Subcutaneous adipose tissue (tissue), 1 donor: ENCODE data around the gene SORL1-AS1.

Experiments
- TF ChIP-seq, protein P1 (sequence below): fragments of 450-650 bp; IDR thresholded peaks from one replicate; pipeline ENCODE4 v1.5.1; 2016; ENCODE audit warnings: low read depth, mild to moderate bottlenecking, control low read depth, antibody characterized with exemption, moderate library complexity

The SORL1-AS1 gene

DNA sequence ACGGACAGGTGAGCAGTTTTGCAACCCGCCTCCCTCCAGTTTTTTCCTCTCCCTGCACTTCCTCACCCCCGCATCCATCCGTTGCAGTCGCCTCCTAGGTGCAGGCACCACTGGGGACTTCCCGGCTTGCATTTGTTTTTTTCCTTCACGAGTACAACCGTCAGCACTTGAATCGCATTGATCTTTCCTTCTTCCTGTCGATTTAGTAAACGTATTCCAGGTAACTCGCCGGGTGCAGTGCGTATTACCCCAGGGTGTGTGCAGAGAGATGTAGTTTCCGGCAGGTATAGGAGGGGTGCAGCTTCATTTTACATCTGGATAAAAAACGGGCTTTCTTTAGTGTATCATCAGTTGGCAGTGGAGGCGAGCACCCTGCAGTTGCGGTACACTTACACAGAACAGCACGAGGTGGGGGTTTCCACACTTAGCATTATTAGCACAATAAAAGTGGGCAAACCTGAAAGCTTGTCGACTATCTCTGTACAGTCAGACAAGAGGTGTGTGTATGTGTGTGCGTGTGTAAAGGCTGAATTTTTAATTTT lies at the start of gene SORL1-AS1:
TSS of gene SORL1-AS1 (minus strand) at position 359 of the 542 bp plus-strand sequence.
- TF ChIP-seq, protein P1, sequence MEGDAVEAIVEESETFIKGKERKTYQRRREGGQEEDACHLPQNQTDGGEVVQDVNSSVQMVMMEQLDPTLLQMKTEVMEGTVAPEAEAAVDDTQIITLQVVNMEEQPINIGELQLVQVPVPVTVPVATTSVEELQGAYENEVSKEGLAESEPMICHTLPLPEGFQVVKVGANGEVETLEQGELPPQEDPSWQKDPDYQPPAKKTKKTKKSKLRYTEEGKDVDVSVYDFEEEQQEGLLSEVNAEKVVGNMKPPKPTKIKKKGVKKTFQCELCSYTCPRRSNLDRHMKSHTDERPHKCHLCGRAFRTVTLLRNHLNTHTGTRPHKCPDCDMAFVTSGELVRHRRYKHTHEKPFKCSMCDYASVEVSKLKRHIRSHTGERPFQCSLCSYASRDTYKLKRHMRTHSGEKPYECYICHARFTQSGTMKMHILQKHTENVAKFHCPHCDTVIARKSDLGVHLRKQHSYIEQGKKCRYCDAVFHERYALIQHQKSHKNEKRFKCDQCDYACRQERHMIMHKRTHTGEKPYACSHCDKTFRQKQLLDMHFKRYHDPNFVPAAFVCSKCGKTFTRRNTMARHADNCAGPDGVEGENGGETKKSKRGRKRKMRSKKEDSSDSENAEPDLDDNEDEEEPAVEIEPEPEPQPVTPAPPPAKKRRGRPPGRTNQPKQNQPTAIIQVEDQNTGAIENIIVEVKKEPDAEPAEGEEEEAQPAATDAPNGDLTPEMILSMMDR: no peak

DNA sequence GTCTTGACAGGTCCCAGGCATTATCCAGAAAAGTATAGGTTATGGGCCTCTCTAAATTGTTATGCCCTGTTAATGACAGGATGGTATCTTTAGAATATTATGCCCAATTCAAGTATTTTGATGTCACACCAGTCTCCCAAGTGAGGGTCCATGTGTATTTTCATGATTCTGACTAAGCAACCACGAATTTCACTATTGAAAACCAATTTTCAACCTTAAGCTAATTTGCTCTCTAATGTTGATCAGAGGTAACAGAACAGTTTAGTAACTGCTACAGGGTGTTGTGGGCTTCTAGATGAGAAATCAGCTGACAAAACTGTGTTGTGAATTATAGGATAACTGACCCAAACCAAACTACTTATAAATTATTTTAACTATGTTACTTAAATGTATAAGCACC lies 48.0 kb upstream of the SORL1-AS1 start:
- TF ChIP-seq, protein P1: no peak

DNA sequence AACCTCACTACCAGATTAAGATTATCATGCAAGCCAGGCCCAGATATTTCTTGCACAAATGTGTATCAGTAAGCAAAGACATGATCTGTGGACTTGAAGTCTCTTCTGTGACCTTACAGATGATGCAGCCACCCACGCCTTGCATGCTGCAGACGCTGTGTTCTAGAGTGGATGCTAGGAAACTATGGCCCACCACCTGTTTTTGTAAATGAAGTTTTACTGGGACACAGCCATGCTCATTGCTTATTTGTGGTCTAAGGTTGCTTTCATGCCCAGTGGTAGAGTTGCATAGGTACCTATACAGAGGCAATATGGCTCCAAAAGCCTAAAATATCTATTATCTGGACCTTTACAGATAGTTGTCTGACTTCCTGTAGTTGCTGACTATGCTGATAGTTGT lies 47.5 kb upstream of the SORL1-AS1 start:
- TF ChIP-seq, protein P1: no peak

DNA sequence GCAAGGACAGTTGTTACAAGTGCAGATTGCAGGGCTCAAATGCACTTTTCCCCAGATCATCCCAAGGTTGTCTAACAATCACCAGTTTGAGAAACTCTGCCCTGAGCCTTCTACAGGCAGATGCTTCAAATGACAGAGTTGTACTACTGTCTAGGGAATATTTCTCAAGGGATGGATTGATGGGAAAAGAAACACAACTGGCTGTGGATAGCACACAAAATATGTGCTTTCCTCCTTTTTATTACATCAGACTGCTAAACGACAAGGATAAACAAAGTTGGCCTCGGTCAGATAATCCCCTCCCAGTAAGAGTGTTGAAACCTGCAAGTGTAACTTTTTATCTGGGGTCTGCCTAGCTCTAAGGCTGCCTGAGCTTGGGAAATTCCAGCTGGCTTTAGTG lies 46.6 kb upstream of the SORL1-AS1 start:
- TF ChIP-seq, protein P1: no peak

DNA sequence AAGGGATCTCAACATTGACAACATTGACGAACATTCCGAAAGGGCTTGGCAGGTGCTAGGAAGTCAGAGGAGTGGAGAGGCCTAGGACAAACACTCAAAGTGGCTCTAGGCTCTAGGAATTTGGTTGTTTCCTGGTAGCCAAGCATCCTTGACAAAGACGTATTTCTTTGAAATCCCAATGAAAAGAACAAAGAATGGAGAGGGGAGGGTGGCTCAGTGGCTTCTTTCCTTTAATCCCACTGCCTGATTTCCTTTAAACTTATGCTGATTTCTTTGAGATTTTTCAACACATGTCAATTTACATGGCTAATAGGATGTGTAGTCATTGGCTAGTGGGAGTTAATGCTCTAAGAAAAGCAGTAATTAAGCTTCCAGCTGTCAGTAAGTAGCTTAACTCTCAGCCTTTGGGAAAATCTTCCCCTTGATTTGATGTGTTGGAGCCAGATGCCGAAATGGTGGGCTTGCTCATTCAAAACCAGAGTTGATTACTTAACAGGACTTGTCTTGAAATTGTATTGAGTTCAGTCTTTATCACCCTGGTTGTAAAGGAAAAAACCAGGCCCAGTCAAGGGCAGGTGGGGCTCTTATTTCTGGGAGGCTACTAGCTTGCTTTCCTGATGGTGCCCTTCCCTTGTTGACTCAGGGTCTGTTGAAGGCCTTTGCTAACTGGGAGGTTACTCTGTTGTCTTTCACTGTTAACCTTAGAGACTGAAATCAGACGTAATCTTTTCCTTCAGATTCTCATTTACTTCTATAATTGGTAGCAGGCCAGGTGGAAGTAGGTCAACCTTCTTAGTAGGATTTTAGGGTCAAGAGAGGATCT lies 44.6 kb upstream of the SORL1-AS1 start:
- TF ChIP-seq, protein P1: no peak

DNA sequence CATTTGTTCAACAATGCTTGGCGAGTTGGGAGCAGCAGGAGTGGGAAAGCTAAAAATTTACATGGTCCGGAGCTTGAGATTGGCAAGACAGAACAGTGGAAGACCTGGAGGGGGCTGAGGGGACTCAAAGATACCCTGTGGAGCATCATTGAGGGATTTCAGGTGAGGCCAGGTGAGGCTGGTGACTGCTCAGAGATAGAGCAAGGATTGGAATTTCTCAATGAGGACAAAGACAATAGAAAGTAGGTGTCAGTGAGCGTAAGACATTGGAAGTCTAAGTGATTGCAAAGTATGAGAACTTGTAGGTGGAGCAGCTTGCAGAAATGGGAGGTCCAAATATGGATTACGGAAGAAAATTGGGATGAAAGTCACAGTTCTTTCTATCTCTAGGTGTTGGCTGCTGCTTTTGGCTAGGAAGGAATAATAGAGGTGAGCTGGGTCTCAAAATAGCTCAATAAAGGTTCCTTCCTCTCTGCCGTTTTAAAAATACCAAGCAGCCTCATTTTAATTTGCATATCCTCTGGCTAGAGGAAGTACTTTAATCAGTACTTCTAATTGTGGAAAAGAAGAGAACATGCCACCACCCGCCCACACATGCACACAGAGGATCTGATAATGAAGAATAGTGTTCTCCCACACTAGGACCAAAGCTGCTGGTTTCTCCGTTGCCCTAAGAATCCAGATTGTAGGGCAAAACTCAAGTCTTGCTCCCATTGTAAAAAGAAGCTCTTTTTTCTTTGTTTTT lies 41.8 kb upstream of the SORL1-AS1 start:
- TF ChIP-seq, protein P1: no peak

DNA sequence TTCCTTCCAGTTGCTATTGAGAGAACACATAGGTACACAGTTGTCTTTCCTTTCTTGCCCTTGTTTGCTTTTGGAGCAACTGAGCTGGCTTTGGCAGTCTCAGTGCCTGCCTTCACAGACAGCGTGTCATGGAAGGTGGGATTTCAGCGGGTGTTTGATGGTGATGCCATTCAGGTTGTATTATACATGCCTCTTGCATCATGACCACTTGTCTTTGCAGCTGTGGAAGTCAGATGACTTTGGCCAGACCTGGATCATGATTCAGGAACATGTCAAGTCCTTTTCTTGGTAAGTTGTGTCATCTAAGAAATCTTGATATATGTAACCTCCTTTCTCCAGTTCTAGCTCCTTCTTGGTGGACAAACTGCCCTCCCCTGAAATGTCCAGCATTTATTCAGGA lies 37.1 kb upstream of the SORL1-AS1 start:
- TF ChIP-seq, protein P1: no peak
